Neutrophil (primary cell): ENCODE results near the gene EGLN3.

Experiments used
- H3K27ac ChIP-seq: fragments of 200-600 bp; sonication (generic); 2 replicates; pipeline ENCODE4 v1.5.1; 2016; ENCODE audit warnings: mild to moderate bottlenecking, moderate library complexity
- H3K27me3 ChIP-seq: fragments of 200-600 bp; sonication (generic); 2 replicates; pipeline ENCODE4 v1.6.0; 2016; ENCODE audit warnings: mild to moderate bottlenecking
- H3K36me3 ChIP-seq: fragments of 200-600 bp; sonication (generic); 2 replicates; pipeline ENCODE4 v1.5.1; 2017
- H3K4me1 ChIP-seq, 2 experiments: fragments of 200-600 bp in 1 of 2; sonication (generic) in 1 of 2; 1 replicate in 1 of 2; 2 replicates in 1 of 2; pipeline versions ENCODE4 v1.5.1 to v1.6.1; 2013 to 2016; ENCODE audit warnings: low read depth in 1 of 2, low read length in 1 of 2, mild to moderate bottlenecking in 1 of 2, moderate library complexity in 1 of 2; ENCODE audit not compliant: control insufficient read depth in 1 of 2, insufficient read depth in 1 of 2
- H3K4me3 ChIP-seq, 2 experiments: fragments of 200-600 bp in 1 of 2; sonication (generic) in 1 of 2; 1 replicate in 1 of 2; 2 replicates in 1 of 2; pipeline ENCODE4 v1.5.1; 2013 to 2016; ENCODE audit warnings: low read depth in 1 of 2, low read length in 1 of 2, mild to moderate bottlenecking in 1 of 2, moderate library complexity in 1 of 2
- H3K9me3 ChIP-seq: fragments of 200-600 bp; sonication (generic); 2 replicates; pipeline ENCODE4 v1.5.1; 2016
- TF ChIP-seq, protein P1 (sequence below): fragments of 200-600 bp; sonication (generic); IDR thresholded peaks from 2 replicates; pipeline ENCODE4 v1.5.1; 2016; ENCODE audit warnings: antibody characterized with exemption

Gene EGLN3

GRCh38 chr14:33894339-33894738 lies 56.5 kb downstream of the EGLN3 start:
- no peaks in the 10 kb centered on the region for H3K27me3 ChIP-seq
- no peak overlapping the region for H3K4me3 ChIP-seq
- H3K27ac ChIP-seq = no peak overlapping the region
- no peaks in the 10 kb centered on the region for H3K9me3 ChIP-seq
- TF ChIP-seq, protein P1, sequence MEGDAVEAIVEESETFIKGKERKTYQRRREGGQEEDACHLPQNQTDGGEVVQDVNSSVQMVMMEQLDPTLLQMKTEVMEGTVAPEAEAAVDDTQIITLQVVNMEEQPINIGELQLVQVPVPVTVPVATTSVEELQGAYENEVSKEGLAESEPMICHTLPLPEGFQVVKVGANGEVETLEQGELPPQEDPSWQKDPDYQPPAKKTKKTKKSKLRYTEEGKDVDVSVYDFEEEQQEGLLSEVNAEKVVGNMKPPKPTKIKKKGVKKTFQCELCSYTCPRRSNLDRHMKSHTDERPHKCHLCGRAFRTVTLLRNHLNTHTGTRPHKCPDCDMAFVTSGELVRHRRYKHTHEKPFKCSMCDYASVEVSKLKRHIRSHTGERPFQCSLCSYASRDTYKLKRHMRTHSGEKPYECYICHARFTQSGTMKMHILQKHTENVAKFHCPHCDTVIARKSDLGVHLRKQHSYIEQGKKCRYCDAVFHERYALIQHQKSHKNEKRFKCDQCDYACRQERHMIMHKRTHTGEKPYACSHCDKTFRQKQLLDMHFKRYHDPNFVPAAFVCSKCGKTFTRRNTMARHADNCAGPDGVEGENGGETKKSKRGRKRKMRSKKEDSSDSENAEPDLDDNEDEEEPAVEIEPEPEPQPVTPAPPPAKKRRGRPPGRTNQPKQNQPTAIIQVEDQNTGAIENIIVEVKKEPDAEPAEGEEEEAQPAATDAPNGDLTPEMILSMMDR = no peak
- no peaks in the 10 kb centered on the region for H3K36me3 ChIP-seq
- H3K4me1 ChIP-seq = no peaks in the 10 kb centered on the region

GRCh38 chr14:33891700-33892099 lies 59.2 kb downstream of the EGLN3 start:
- Histone ChIP-seq H3K4me3 (no peak overlapping the region), H3K9me3 (no peaks in the 10 kb centered on the region), H3K27me3 (no peaks in the 10 kb centered on the region), H3K27ac (no peak overlapping the region), H3K4me1 (no peaks in the 10 kb centered on the region), H3K36me3 (no peaks in the 10 kb centered on the region)
- TF ChIP-seq, protein P1 = no peak

- Histone ChIP-seq H3K4me1 (no peaks in the 10 kb centered on the region), H3K36me3 (no peaks in the 10 kb centered on the region), H3K27ac (no peak overlapping the region), H3K4me3 (no peak overlapping the region), H3K9me3 (no peaks in the 10 kb centered on the region), H3K27me3 (no peaks in the 10 kb centered on the region)
- TF ChIP-seq, protein P1 = no peak
These were observed 66.0 kb downstream of the EGLN3 start for GRCh38 chr14:33884916-33885315.

DNA sequence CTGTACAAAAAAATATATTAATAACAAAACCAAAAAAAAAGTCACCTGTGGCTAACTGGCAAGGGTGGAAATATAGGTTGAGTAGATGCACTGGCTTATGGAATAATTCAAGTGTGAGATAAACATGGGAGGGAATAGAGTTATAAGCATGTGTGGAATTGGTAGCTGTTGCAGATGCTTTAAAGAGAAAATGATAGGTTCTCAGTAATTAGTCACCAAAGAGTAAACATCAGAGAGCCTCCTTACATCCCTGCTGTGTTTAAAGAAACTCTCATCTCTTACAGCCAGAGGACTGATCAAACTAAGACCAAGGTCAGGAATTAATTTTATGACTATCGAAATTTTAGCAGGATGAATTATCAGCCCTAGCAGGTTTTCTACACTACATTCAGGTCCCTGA lies 70.5 kb downstream of the EGLN3 start:
- TF ChIP-seq, protein P1 = no peak

DNA sequence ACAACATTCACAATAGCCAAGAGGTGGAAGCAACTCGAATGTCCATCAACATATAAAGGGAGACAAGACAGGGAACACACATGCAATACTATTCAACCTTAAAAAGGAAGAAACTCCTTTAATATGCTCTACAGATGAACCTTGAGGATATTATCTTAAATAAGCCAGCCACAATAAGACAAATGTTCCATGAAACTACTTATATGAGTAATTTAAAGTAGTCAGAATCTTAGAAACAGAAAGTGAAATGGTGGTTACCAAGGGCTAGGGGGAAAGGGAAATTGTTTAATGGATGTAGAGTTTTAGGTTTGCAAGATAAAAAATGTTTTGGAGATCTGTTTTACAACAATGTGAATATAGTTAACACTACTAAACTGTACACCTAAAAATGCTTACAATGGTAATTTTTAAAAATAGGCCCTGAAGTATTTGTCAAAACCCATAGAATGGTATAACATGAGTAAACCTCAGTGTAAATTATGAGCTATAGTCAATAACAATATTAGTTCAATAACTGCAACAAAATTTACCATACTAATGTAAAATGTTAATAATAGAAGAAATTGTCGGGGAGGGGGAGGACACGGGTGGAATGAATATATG lies 71.1 kb downstream of the EGLN3 start:
- no peaks in the 10 kb centered on the region for H3K36me3 ChIP-seq
- no peaks in the 10 kb centered on the region for H3K9me3 ChIP-seq
- no peaks in the 10 kb centered on the region for H3K4me1 ChIP-seq
- no peak overlapping the region for H3K4me3 ChIP-seq
- TF ChIP-seq, protein P1 = no peak
- no peaks in the 10 kb centered on the region for H3K27me3 ChIP-seq
- H3K27ac ChIP-seq = no peak overlapping the region

More for the DNA sequence above, 70.5 kb downstream of the EGLN3 start:
- Histone ChIP-seq H3K36me3 (no peaks in the 10 kb centered on the region), H3K27ac (no peak overlapping the region), H3K4me3 (no peak overlapping the region), H3K4me1 (no peaks in the 10 kb centered on the region), H3K27me3 (no peaks in the 10 kb centered on the region), H3K9me3 (no peaks in the 10 kb centered on the region)
